Keratinocyte (primary cell): ENCODE results near the gene TOPAZ1. TPM values are rescaled to one million over a fixed set of nuclear protein-coding genes. Genes with fewer than 3 reads are reported as not detected.
"Not testable (repeated sequence)": the region's sequence is repeated elsewhere in the genome, so short reads cannot be mapped to it uniquely, and the experiment has no call there.

Experiments
- DNase-seq: peaks from one replicate; pipeline ENCODE4 v3.0.0-alpha.2; 2011; ENCODE audit warnings: low read depth, missing footprints, low spot score
- FAIRE-seq: peaks from 2 replicates; lab custom pipeline; 2011; peaks lifted over from hg19 to GRCh38; lab: Jason Lieb, UNC
- H2AFZ ChIP-seq: 2 replicates; pipeline ENCODE4 v1.6.0; 2012; ENCODE audit warnings: low read length, control low read depth, inconsistent platforms; ENCODE audit not compliant: control insufficient read depth
- H3K27ac ChIP-seq: 2 replicates; pipeline ENCODE4 v1.5.1; 2011; ENCODE audit warnings: low read length; ENCODE audit not compliant: control insufficient read depth, insufficient read depth
- H3K27me3 ChIP-seq: 3 replicates; pipeline ENCODE4 v1.6.0; 2011; ENCODE audit warnings: low read length; ENCODE audit not compliant: control insufficient read depth, insufficient read depth; ENCODE audit errors: extremely low read depth
- H3K36me3 ChIP-seq, 2 experiments: 2 replicates in 1 of 2; 3 replicates in 1 of 2; pipeline ENCODE4 v1.5.1; 2011; ENCODE audit warnings: low read length in 2 of 2, mild to moderate bottlenecking in 1 of 2; ENCODE audit not compliant: control insufficient read depth in 2 of 2, insufficient read depth in 2 of 2; ENCODE audit errors: extremely low read depth in 1 of 2
- H3K4me1 ChIP-seq: 3 replicates; pipeline ENCODE4 v1.5.1; 2011; ENCODE audit warnings: low read length; ENCODE audit not compliant: control insufficient read depth, insufficient read depth; ENCODE audit errors: extremely low read depth
- H3K4me2 ChIP-seq: 3 replicates; pipeline ENCODE4 v1.6.0; 2011; ENCODE audit warnings: low read depth, low read length; ENCODE audit not compliant: control insufficient read depth, insufficient read depth; ENCODE audit errors: extremely low read depth
- H3K4me3 ChIP-seq, 3 experiments: fragments of 200-600 bp in 1 of 3; sonication (generic) in 1 of 3; 2 replicates in 2 of 3; 3 replicates in 1 of 3; pipeline ENCODE4 v1.5.1; 2011 to 2016; ENCODE audit warnings: low read length in 3 of 3, mild to moderate bottlenecking in 3 of 3, control low read depth in 2 of 3, inconsistent platforms in 1 of 3, low read depth in 1 of 3, mixed read lengths in 1 of 3, mixed run types in 1 of 3, moderate library complexity in 1 of 3; ENCODE audit not compliant: control insufficient read depth in 2 of 3, insufficient read depth in 2 of 3; ENCODE audit errors: extremely low read depth in 1 of 3
- H3K79me2 ChIP-seq: 2 replicates; pipeline ENCODE4 v1.6.0; 2012; ENCODE audit warnings: low read length; ENCODE audit not compliant: control insufficient read depth, insufficient read depth
- H3K9ac ChIP-seq: 3 replicates; pipeline ENCODE4 v1.6.0; 2011; ENCODE audit warnings: low read length; ENCODE audit not compliant: control insufficient read depth, insufficient read depth; ENCODE audit errors: extremely low read depth
- H3K9me1 ChIP-seq: 3 replicates; pipeline ENCODE4 v1.6.0; 2011; ENCODE audit warnings: low read length; ENCODE audit not compliant: control insufficient read depth, insufficient read depth; ENCODE audit errors: extremely low read depth
- H3K9me3 ChIP-seq: 2 replicates; pipeline ENCODE4 v1.5.1; 2012; ENCODE audit warnings: low read depth, low read length; ENCODE audit not compliant: control insufficient read depth
- H4K20me1 ChIP-seq: 3 replicates; pipeline ENCODE4 v1.6.0; 2011; ENCODE audit warnings: low read length; ENCODE audit not compliant: control insufficient read depth, insufficient read depth; ENCODE audit errors: extremely low read depth
- EZH2 ChIP-seq: IDR thresholded peaks from one replicate; pipeline ENCODE4 v1.6.1; 2012; ENCODE audit warnings: inconsistent platforms, mild to moderate bottlenecking, low read length, moderate library complexity
- dilution Hi-C: fragments of 300-500 bp; cut with MboI; formaldehyde crosslinking; loops from one replicate; pipeline ENCODE4 v1.7.0; 2020; ENCODE audit warnings: low sequenced_read_pairs; ENCODE audit not compliant: extremely low pct_ligation_motif_present
- polyA plus RNA-seq, 5 experiments: library from polyadenylated mRNA; depleted of rRNA in 3 of 5; stranded (reverse) in 3 of 5; stranded (forward) in 1 of 5; unstranded in 1 of 5; fragments of >200 nt; gene quantifications; 1 replicate in 1 of 5; 2 replicates in 3 of 5; 3 replicates in 1 of 5; pipeline versions ENCODE4 v1.2.1 to v1.2.3, GENCODE V29; 2011 to 2012; ENCODE audit warnings: missing spikeins in 2 of 5, low read depth in 1 of 5, low replicate concordance in 1 of 5
- TF ChIP-seq, protein P1 (sequence below), 3 experiments: IDR thresholded peaks in 1 of 3; conservative IDR thresholded peaks in 1 of 3; optimal IDR thresholded peaks in 1 of 3; 2 replicates in 2 of 3; 3 replicates in 1 of 3; pipeline versions ENCODE3 to v1.5.1; 2011; ENCODE audit warnings: low read length in 3 of 3, mild to moderate bottlenecking in 3 of 3, moderate library complexity in 2 of 3, control low read depth in 1 of 3, inconsistent platforms in 1 of 3; ENCODE audit not compliant: insufficient read depth in 2 of 3; ENCODE audit errors: extremely low read depth in 1 of 3

Gene TOPAZ1
- polyA plus RNA-seq, 1 donor (not counting 4 experiments of a cell fraction or from before 2014, with no cell fraction given), result not detected

DNA sequence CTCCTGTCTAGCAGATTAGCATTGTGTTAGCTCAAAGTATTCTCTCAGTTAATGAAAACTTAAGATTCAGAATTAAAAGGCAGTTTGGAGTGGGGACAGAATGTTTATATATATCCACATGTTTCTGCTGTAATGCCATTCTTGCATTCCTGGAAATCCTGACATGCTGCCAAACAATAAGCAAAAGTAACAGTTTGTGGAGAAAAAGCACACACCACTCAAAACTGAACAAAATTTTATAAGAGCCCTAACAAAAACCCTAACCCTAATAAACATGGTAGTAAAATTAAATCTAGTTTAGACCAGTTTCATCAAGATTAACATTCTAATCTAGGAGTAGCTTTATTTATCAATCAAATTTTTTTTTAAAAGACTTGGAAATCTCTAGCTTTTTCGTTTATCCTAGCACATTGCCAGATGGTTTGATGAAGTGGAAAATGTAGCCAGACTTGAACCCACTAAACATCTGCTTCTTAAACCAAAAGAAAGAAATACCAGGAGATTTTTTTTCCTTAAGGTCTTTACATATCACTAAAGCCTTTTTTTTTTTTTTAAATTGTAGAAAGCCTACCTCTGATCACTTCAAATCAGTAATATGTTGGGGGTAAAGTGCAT lies 100.6 kb downstream of the TOPAZ1 start:
- Histone ChIP-seq H3K9ac (no peak overlapping the region), H3K9me3 (no peaks in the 10 kb centered on the region), H3K36me3 (no peaks in the 10 kb centered on the region), H3K4me1 (peaks cover 11% of the 10 kb centered on the region), H3K27me3 (no peaks in the 10 kb centered on the region), H3K4me2 (no peak overlapping the region), H3K9me1 (peaks cover 2% of the 10 kb centered on the region), H3K4me3 (no peak overlapping the region), H4K20me1 (no peaks in the 10 kb centered on the region), H3K79me2 (peaks cover 31% of the 10 kb centered on the region), H2AFZ (no peak overlapping the region), H3K27ac (no peak overlapping the region)
- dilution Hi-C loops, result no loop called here
- no peak for FAIRE-seq
- no peak for DNase-seq
- TF ChIP-seq, protein P1, sequence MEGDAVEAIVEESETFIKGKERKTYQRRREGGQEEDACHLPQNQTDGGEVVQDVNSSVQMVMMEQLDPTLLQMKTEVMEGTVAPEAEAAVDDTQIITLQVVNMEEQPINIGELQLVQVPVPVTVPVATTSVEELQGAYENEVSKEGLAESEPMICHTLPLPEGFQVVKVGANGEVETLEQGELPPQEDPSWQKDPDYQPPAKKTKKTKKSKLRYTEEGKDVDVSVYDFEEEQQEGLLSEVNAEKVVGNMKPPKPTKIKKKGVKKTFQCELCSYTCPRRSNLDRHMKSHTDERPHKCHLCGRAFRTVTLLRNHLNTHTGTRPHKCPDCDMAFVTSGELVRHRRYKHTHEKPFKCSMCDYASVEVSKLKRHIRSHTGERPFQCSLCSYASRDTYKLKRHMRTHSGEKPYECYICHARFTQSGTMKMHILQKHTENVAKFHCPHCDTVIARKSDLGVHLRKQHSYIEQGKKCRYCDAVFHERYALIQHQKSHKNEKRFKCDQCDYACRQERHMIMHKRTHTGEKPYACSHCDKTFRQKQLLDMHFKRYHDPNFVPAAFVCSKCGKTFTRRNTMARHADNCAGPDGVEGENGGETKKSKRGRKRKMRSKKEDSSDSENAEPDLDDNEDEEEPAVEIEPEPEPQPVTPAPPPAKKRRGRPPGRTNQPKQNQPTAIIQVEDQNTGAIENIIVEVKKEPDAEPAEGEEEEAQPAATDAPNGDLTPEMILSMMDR (optimal IDR thresholded peaks at IDR 0.05 in 1 of 3, IDR thresholded peaks at IDR 0.05 in 1 of 3, conservative IDR thresholded peaks at IDR 0.05 in 1 of 3; ENCODE audit: extremely low read depth in 1 of 3, insufficient read depth in 2 of 3, low read length in 3 of 3), result no peak

DNA sequence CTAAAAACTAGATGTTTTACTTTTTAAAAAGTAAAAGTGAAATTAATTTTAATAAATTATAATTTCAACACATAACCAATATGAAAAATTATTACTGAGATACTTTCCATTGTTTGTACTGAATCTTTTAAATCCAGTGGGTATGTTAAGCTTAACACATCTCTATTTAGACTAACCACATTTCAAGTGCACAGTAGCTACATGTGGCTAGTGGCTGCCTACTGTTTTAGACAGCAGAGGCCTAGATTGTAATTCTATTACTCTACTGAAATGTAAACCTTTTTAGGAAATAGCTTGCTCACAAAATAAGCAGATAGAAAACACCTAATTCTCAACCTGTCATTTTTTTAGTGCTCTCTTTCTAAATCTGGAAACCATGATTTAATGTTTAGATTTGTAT lies 101.7 kb downstream of the TOPAZ1 start:
- TF ChIP-seq EZH2, result no peak
- TF ChIP-seq, protein P1 (optimal IDR thresholded peaks at IDR 0.05 in 1 of 3, IDR thresholded peaks at IDR 0.05 in 1 of 3, conservative IDR thresholded peaks at IDR 0.05 in 1 of 3; ENCODE audit: extremely low read depth in 1 of 3, insufficient read depth in 2 of 3, low read length in 3 of 3), result no peak
- H3K36me3 ChIP-seq, result no peaks in the 10 kb centered on the region
- FAIRE-seq, result no peak

DNA sequence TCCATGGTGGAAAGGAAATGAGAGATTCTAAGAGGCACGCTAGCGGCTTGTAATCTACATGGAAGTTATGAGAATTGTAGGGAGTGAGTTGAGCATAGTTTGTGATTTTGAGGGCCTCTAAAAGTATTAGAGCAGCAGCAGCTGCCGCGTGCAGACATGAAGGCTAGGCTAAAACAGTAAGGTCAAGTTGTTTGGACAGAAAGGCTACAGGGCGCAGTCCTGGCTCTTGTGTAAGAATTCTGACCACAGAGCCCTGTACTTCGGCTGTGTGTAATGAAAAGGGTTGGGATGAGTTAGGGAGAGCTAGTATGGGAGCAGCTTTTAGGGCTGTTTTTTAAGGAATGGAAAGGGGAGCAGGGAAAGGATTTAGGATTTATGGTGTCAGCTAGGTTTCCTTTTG lies 104.9 kb downstream of the TOPAZ1 start:
- H3K27ac ChIP-seq, H3K27me3 ChIP-seq, dilution Hi-C loops, H3K4me2 ChIP-seq, H3K9ac ChIP-seq, H3K4me3 ChIP-seq, H3K79me2 ChIP-seq, H3K36me3 ChIP-seq, H3K4me1 ChIP-seq, H4K20me1 ChIP-seq, H2AFZ ChIP-seq, FAIRE-seq, H3K9me1 ChIP-seq, DNase-seq, H3K9me3 ChIP-seq: not testable (repeated sequence)

More for the DNA sequence above, 101.7 kb downstream of the TOPAZ1 start:
- Histone ChIP-seq H3K27ac (no peak overlapping the region), H3K9me3 (no peaks in the 10 kb centered on the region), H3K4me1 (peaks cover 5% of the 10 kb centered on the region), H3K9ac (no peak overlapping the region), H3K79me2 (peaks cover 31% of the 10 kb centered on the region), H3K9me1 (peaks cover 2% of the 10 kb centered on the region), H4K20me1 (no peaks in the 10 kb centered on the region), H3K4me3 (no peak overlapping the region), H3K4me2 (no peak overlapping the region), H2AFZ (no peak overlapping the region), H3K27me3 (no peaks in the 10 kb centered on the region)
- dilution Hi-C loops, result no loop called here
- DNase-seq, result no peak
